HG02885 (cell line): Measurements from ENCODE around the gene OPCML.

ENCODE experiments used
- ATAC-seq: cut with Tn5 transposase; IDR thresholded peaks from one replicate; pipeline ENCODE4 v1.9.1; 2021; ENCODE audit warnings: mild to moderate bottlenecking; ENCODE audit not compliant: unreplicated experiment, poor library complexity

OPCML gene

GRCh38 chr11:132450631-132451030 is 1081.7 kb downstream of the OPCML start:
- no peak for ATAC-seq

GRCh38 chr11:132448334-132448995 is 1083.8 kb downstream of the OPCML start:
- ATAC-seq: no peak

GRCh38 chr11:132447761-132448160 is 1084.5 kb downstream of the OPCML start:
- no peak for ATAC-seq

- ATAC-seq: no peak
Measured at GRCh38 chr11:132445859-132446291, 1086.4 kb downstream of the OPCML start.

GRCh38 chr11:132444911-132445310 is 1087.4 kb downstream of the OPCML start:
- no peak for ATAC-seq

GRCh38 chr11:132439711-132440255 is 1092.5 kb downstream of the OPCML start:
- ATAC-seq: no peak

GRCh38 chr11:132438418-132438817 is 1093.9 kb downstream of the OPCML start:
- ATAC-seq: no peak

GRCh38 chr11:132430429-132431062 is 1101.8 kb downstream of the OPCML start:
- ATAC-seq: no peak

GRCh38 chr11:132429685-132430084 is 1102.6 kb downstream of the OPCML start:
- ATAC-seq: no peak

GRCh38 chr11:132427611-132428010 is 1104.7 kb downstream of the OPCML start:
- ATAC-seq: no peak

GRCh38 chr11:132424433-132424832 is 1107.9 kb downstream of the OPCML start:
- ATAC-seq: no peak

- ATAC-seq: no peak
Measured at GRCh38 chr11:132423266-132423665, 1109.0 kb downstream of the OPCML start.

GRCh38 chr11:132422722-132423121 is 1109.6 kb downstream of the OPCML start:
- ATAC-seq: no peak

GRCh38 chr11:132421555-132421954 is 1110.7 kb downstream of the OPCML start:
- no peak for ATAC-seq

GRCh38 chr11:132414451-132414850 is 1117.8 kb downstream of the OPCML start:
- no peak for ATAC-seq

GRCh38 chr11:132410383-132410782 is 1121.9 kb downstream of the OPCML start:
- no peak for ATAC-seq

GRCh38 chr11:132409573-132410355 is 1122.5 kb downstream of the OPCML start:
- ATAC-seq: no peak

GRCh38 chr11:132408877-132409276 is 1123.4 kb downstream of the OPCML start:
- peak; percentile 95 for ATAC-seq

GRCh38 chr11:132405728-132406127 is 1126.6 kb downstream of the OPCML start:
- ATAC-seq: no peak

GRCh38 chr11:132402071-132402684 is 1130.1 kb downstream of the OPCML start:
- ATAC-seq: peak; percentile 97

- no peak for ATAC-seq
Measured at GRCh38 chr11:132396318-132396717, 1136.0 kb downstream of the OPCML start.
